HG03025 (cell line): ENCODE measurements around the gene CTPS2.
"Not testable (repeated sequence)": the region's sequence is repeated elsewhere in the genome, so short reads cannot be mapped to it uniquely, and the experiment has no call there.

Experiments used
- ATAC-seq: cut with Tn5 transposase; IDR thresholded peaks from one replicate; pipeline ENCODE4 v1.9.1; 2021; ENCODE audit warnings: mild to moderate bottlenecking, moderate library complexity; ENCODE audit not compliant: unreplicated experiment, low FRiP score

CTPS2 gene

DNA sequence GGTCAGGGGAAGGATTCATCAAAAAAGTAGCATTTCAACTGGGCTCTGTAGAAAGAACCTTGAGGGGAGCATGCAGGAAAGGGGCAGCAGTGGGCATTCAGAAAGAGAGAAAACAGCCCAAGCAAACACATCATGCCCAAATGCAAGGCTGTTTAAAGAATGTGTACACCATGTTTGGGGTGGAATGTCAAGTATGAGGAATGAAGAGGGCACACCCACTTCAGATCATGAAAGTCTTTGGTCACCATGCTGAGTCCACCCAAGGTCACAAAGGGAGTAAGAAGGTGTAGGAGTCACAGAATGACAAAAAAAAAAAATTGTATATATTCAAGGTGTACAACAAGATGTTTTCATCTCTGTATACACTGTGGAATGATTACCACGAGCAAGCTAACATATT is 53.1 kb downstream of the CTPS2 start:
- no peak for ATAC-seq

DNA sequence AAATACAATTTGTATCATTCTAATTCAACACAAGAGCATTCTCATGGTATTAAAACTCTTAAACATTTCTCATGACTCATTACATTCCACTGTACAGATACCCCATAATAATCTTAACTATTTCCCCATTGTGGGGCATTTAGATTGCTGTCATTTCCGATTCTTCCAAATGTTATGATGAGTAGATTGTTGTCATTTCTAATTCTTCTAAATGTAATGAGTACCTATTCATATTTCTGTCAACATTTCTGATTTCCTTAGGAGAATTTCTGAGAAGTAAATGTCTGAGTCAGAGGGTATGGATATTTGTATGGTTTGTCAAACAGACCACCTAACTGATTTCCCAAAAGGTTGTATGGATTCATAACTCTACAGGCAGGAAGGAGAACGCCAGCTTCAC is 54.2 kb downstream of the CTPS2 start:
- ATAC-seq: no peak

DNA sequence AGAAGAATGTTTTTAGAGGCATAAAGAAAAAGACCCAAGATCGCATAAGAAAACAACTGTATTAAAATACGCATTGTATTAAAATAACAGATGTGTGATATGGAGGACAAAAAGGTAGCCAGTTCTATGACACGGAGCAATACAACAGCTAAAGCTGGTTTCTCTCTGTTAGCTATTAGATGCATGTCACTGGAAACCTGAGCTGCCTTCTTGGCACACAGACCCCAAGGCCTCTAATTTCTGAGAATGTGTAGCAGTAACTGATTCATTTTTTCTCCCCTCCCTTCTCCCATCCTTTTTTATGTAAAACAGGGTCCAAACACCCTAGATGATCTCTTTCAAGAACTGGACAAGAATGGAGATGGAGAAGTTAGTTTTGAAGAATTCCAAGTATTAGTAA is 58.4 kb downstream of the CTPS2 start:
- ATAC-seq: no peak

DNA sequence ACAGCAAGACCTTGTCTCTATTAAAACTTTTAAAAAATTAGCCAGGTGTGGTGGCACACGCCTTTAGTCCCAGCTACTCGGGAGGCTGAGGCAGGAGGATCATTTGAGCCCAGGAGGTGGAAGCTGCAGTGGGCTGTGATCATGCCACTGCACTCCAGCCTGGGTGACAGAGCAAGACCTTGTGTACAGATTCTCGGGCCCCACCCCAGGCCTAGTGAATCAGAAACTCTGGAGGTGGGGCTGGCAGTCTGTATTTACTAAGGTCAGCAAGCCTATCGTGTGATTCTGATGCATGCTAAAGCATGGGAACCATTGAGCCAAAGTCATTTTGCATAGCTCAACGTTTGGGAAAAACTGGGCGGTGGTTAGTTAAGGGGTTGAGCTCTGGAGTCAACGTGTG is 59.0 kb downstream of the CTPS2 start:
- no peak for ATAC-seq

DNA sequence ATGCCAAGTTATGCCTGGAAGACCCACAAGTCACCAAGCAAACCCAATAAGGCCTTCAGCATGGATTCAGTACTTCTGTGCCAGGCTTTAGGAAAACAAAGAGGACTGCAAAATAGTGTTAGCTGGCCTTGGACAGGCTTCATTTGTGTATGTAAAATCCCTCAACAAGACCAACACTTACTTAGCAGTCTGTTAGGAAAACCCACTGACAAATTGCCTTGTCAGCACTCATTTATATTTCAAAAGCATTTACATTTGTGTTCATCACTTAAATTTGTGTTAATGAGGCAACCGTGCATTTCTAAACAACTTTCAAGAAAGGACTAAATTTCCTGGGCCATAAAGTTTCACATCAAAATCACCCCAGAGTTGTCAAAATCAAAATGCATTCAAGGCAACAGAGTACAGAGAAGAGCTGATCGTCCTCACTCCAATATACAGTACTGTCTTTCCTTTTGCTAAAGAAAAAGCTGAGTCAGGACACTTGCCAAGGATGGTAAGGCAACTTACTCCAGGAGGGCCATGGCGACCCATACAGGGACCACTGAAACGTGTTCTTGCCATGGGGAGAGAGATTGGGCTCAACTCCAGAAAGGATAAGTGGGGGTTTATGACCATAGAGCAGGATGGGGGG is 61.0 kb downstream of the CTPS2 start:
- no peak for ATAC-seq

DNA sequence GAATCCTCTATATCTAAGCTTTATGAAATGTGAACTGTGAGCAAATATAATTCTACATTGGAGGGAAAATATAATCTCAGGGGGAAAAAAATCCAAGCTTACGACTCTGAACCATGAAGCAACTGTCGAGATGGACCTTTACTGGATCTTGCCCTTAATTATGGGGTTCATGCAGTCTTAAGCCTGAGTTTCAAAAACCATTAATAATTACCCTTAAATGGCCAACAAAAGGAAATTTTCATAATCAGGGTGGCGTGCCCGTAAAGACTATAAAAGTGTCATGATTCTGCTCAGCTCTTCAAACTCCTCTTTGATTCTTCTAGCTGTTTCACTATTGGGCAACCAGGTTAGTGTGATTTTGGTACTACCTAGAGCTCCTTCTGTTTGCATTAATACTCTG is 62.6 kb downstream of the CTPS2 start, which contains the start of gene S100G:
Gene S100G, plus strand, starts transcription at position 301 of the 400 bp plus-strand sequence. CDS start 849 bp downstream, outside the sequence.
- no peak for ATAC-seq

DNA sequence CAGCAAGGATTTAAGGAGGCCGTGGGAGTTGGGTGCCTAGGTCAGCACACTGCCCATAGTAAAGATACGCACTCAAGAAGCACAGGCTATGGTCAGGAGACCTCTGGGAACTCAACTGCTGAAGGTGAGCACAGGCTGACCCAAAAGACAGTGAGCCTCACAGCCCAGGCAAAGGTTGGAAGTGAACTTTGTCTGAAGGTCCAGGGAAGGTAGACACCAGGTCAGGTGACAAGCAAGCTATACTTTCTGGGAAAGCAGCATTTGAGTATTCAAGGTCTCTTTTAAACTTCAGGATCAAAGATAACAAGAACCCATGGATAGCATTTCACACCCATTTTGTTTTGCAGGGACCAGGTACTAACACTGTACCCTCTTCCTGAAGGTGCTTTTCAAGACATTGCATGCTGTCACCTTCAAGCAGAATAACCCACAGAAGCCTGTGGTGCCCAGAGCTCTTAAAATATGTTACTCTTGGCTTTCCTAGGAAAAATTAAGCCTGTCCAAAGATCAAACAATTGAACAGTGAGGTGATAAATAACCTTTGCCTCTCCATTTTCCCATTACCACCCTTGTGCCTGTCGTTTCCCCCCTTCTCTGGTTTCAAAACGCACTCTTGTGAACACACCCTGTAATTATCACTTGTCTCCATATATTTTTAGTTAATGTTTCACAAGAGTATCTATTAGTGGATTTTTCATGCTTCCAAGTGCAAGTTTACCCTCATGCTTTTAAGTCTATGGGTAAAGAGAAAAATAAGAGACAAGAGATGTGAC is 65.9 kb downstream of the CTPS2 start:
- ATAC-seq: no peak

DNA sequence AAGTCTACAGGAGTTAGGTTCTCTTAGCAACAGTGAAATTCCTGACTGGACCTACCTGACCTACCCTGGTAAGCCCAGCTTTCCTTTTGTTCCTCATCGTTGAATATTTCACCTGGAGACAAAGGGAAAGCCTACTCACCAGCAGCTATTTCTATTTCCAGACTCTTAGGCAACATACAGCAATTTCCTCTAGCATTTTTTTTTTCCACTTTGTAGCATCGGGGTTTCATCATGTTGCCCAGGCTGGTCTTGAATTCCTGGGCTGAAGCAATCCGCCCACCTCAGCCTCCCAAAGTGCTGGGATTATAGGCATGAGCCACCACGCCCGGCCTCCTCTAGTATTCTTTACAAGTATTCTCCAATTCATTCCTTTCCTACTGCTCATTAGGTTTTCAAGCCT is 69.3 kb downstream of the CTPS2 start:
- no peak for ATAC-seq

DNA sequence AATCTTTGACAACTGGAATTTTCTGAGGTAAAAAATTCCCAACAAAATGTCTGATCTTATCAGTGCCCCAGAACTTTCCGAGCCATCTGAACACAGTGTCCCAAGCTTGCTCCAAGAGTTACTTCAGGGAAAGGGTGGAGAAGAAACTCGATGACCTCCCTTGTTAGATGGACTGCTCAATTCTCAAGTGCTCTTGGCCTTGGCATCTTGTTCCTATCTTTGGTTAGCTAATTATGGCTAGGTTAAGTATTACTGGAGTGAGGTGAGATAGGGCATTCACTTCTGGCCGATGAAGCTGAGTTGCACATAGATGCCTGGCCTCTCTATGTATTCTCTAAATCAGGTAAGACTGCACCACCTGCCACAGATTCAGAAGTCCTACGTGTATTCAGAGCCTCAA is 71.6 kb downstream of the CTPS2 start:
- ATAC-seq: no peak

DNA sequence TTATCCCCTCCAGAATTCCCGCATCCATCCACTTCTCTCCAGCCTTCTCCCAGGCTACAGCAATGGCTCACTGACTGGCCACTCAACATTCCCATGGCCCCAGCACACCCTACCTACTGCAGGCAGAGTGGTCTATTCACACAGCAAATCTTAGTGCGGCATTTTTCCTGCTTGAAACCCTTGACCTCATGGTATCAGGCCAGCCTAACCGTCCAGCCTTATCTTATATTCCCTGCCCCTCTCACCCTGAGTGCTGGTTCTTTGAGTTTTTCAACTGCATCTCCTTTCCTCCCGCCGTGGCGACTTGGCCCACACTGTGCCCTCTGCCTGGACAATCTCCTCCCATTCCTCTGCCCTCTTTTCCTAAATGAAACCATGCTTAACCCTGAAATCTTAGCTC is 72.5 kb downstream of the CTPS2 start:
- no peak for ATAC-seq

DNA sequence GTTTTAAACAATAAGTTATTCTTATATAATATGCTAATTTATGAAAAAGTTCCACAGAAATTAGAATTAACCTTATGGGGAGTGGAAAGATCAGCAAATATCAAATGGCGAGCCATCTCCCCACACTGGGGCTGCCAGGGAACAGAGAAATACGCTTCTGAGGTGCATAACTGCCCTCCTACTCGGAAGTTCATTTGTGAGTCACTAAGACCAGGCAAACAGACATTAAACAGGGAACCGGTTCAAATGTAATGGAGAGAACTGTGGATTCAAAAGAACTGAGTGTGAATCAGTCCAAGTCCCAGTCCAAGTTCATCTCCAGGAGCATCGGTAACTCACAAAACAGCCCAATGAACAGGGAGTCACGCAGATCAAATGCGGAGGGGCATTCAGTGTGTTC is 73.9 kb downstream of the CTPS2 start:
- ATAC-seq: no peak

DNA sequence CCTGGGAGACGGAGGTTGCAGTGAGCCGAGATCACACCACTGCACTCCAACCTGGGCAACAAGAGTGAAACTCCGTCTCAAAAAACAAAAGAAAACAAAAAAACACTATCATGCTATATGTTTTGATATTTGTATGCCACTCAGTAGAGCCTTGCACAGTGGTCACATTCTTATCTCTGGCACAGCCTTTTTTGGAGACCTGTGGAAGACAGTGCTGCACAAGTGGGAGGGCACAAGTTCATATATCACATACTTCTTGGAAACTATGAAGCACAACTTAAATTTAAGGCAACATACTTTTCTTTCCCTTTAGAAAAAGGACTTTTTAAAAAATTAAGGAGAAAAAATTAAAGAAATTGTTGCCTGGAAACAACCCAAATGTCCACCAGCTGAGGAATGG is 76.9 kb downstream of the CTPS2 start:
- ATAC-seq: no peak

DNA sequence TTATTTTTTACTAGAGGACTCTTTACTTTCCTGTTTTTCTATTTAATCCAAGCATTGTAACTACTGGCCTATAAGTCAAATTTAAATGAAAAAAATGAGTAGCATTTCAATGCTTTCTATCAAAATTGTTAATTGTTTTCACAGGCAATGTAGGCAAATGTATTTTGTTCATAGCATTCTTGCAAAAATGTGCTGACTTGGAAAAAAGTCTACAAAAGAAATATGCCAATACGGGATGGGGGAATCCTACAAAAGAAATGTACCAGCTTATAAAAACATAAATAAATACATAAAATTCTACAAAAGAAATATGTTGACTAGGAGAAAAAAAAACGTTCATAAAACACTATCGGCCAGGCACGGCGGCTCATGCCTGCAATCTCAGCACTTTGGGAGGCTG is 77.4 kb downstream of the CTPS2 start:
- no peak for ATAC-seq

DNA sequence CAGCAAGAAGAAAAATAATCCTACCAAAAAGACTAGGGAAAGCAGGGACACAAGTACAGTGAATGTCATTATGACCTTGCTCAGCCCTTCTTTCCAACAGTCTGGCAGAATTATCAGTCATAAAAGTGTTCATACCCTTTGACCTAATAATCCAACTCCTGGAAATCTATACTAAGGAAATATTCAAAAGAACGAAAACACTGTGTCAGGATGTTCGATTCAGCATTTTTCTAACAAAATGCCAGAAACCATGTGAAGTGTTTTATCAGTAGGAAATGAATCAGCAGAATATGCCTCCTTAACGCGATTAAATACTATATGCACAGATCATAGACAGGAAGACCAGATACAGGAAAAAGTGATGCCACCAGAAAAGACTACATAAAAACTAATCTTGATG is 78.7 kb downstream of the CTPS2 start:
- no peak for ATAC-seq

DNA sequence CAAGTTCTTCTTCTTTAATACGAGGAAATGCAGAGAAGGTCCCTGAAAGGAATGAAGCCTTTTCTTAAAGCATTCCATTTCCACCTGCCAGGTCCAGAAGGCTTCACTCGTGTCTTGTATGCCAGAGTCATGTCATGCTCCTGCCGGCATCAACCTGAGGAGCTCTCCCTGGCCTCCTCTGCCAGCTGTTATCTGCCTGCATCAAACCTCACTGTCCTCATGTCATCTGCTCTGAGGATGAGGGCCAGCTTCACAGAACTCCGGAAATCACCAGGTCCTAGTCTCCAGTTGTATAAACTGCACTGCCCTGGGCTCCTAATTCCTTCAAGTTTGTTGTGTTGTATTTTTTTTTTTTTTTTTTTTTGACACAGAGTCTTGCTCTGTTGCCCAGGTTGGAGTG is 82.6 kb downstream of the CTPS2 start:
- ATAC-seq: no peak

DNA sequence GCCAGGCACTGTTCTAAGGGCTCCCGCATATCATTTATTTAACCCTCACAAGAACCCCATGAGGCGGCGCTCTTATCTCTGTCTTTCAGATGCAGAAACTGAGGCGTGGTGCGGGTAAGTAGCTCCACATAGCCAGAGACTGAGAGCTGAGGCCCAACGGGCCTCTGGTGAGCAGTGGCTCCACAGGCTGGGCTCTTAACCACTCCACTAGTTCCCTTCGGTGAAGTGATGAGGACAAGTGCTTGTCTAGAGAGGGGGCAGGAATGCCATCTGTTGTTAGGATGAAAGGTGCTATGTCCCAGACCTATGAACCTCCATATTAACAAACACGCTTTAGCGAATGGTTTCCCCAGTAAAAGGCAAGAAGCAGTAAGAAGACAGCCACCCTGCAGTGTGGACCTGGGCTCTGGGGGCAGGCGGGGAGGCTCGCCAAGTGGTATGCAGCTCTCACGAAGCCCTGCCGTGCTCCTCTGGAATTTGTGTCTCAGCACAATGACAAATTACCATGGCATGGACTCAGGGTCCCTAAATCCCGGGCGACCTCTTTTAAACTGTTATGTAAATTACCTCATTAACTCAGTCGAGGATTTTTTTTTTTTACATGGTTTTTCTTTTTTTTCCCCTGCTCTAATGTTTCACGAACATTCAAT is 83.4 kb downstream of the CTPS2 start:
- no peak for ATAC-seq

DNA sequence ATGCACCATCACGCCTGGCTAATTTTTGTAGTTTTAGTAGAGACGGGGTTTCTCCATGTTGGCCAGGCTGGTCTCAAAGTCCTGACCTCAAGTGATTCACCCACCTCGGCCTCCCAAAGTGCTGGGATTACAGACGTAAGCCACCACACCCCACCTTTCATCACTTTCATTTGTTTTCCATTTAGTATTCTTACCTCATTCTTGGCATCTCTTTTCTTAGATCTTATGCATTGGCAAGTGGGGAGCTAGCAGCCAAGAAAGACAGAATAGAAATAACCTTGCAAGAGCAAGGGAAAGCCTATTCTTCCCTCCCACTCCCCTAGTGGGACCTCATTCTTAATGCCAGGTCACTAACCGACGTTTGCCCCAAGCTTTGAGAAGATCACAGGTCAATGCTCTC is 84.0 kb downstream of the CTPS2 start:
- not testable (repeated sequence) for ATAC-seq

DNA sequence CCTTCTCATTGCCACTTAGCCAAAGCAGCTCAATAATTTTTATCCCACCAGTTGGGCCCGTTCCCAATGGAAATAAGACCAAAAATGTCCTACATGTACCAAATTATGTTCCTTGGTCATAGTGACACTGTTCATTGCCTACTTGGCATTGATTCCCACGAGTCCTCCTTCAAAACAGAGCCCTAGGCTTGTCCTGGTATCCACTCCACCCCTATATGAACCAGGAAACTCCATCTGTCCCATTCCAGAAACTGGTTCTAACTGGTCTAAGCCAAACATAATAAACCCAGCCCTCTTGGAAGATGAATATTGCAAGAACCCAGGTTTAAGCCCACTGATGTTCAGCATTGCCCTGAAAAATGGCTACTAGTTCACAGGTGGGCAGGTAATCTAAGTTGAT is 93.4 kb downstream of the CTPS2 start:
- no peak for ATAC-seq

DNA sequence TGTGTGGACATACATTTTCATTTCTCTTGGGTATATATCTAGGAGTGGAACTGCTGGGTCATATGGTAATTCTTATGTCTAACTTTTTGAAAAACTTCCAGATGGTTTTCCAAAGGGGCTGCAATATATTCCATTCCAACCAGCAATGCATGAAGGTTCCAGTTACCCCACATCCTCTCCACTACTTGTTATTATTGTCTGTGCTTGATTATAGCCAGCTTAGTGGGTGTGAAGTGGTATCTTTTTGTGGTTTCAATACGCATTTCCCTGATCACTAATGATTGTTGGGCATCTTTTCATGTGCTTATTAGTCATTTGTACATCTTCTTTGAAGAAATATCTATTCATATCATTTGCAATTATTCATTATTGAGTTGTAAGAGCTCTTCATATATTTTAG is 94.0 kb downstream of the CTPS2 start:
- no peak for ATAC-seq

DNA sequence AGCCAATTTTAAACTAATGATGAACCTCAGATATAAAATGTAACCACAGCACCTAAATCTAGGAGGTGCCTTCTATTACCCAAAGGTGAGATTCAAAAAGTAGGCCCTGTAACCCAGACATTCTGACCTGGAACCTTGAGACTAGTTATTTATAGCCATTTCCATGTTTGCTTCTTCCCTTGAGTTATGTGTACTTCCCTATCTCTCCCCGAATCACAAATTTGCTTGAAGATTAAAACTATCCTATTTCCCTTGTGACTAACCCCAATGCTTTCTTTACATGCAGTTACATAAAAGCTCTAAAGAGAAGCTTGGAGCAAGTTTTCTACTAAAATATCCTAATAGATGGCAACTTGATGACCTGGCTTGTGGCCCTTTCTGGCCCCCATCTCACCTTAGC is 95.1 kb downstream of the CTPS2 start:
- no peak for ATAC-seq

DNA sequence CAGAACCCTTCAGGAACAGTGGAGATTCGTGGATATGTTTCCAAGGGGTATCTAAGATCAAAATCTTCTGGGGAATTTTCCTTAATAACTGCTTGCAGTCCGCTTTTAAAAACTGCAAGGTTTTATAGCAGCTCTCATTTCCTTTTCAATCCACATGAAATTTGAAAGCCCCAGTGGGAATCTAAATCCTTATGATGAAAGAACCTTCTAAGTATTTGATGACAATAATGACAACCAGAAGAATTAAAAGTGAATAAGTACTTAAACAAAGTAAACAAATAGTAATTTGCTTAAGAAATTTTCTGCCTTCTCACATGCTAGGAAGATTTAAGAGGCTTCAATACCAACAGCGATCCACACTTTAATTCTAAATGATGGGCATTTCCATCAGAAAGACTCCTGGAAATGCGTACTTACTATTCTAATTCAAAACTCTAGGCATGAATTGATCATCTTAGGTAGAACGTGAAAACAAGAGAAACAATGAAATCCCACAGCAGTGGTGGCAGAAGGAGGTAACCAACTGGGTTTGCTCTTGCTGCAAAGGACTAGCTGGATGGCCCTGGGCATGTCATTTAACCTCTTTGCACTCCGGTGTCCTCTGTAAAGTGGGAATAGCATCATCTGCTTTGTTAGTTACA is 100.1 kb downstream of the CTPS2 start:
- ATAC-seq: no peak
